ENCODE results near the gene PDE4D.

DNA sequence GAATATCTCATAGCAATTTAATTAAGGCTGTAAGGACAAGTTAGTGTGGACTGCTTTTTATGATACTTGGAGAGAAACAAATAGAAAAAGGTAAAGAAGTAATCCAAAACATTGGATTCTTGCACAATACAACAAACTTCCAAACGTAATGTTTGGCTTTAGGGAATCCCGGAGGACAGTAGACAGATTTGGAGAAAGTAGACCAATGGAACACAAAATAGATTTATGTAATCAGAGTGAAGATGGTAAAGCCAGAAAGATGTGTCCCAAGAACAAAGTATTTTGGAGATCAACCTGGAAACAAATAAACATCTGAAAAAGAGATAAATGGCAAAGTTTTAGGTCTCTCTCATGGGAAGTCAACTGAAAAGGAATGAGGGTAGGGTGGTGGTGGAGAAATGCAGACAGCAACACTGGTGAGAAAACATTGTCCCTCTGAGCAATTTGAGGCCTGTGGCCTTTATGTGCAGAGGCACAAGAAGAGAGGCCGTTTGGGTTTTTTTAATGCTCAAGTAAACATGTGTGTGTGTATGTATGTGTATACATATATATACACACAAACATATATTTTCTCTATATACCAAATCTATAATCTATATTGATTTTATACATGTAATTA is 620.6 kb downstream of the PDE4D start:
- TF ChIP-seq, protein P1, sequence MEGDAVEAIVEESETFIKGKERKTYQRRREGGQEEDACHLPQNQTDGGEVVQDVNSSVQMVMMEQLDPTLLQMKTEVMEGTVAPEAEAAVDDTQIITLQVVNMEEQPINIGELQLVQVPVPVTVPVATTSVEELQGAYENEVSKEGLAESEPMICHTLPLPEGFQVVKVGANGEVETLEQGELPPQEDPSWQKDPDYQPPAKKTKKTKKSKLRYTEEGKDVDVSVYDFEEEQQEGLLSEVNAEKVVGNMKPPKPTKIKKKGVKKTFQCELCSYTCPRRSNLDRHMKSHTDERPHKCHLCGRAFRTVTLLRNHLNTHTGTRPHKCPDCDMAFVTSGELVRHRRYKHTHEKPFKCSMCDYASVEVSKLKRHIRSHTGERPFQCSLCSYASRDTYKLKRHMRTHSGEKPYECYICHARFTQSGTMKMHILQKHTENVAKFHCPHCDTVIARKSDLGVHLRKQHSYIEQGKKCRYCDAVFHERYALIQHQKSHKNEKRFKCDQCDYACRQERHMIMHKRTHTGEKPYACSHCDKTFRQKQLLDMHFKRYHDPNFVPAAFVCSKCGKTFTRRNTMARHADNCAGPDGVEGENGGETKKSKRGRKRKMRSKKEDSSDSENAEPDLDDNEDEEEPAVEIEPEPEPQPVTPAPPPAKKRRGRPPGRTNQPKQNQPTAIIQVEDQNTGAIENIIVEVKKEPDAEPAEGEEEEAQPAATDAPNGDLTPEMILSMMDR (IDR thresholded peaks at IDR 0.05), result no peak
- no peak for TF ChIP-seq POLR2A (IDR thresholded peaks at IDR 0.05)
